HCT116 (cell line): ENCODE data around the gene ZNF532. TPM values are rescaled to one million over a fixed set of nuclear protein-coding genes. Genes with fewer than 3 reads are reported as not detected.
"Not testable (repeated sequence)": the region's sequence is repeated elsewhere in the genome, so short reads cannot be mapped to it uniquely, and the experiment has no call there.

Experiments
- ATAC-seq: fragments of 200-7000 bp; cut with Tn5 transposase; 2 replicates; pipeline ENCODE4 v1.9.1; 2020; ENCODE audit warnings: mild to moderate bottlenecking, moderate library complexity
- BruUV-seq: library from RNA; stranded (reverse); fragments of 400-500 nt; replicated peaks from 2 replicates; lab custom pipeline; 2021; lab: Mats Ljungman, UMichigan
- CTCF ChIA-PET: fragments of 300-600 bp; sonication (Branson Sonifier 250); formaldehyde crosslinking; loops from one replicate; lab custom pipeline; 2021; ENCODE audit warnings: antibody characterized with exemption; lab: Charles Lee
- POLR2A ChIA-PET: fragments of 300-600, 350-600 bp; sonication (Branson Sonifier 250); formaldehyde crosslinking; loops from one replicate; lab custom pipeline; 2021; ENCODE audit warnings: antibody characterized with exemption; lab: Charles Lee
- RAD21 ChIA-PET, 2 experiments: fragments of 300-600 bp; sonication (Branson Sonifier 250); formaldehyde crosslinking; loops; one replicate each; lab custom pipeline; 2023; ENCODE audit warnings: low total read pairs in 2 of 2; ENCODE audit not compliant: uncharacterized antibody in 2 of 2, unreplicated experiment in 2 of 2, low non-redundant PET in 1 of 2; lab: Charles Lee
- DNase-seq: peaks from one replicate; pipeline ENCODE4 v3.0.0-alpha.2; 2010; ENCODE audit warnings: low read depth, low spot score
- H2AFZ ChIP-seq: fragments of 200-600 bp; shearing (Covaris generic), sonication (generic); 2 replicates; pipeline ENCODE4 v1.6.1; 2017; ENCODE audit warnings: low read depth, mixed run types, mixed read lengths, antibody characterized with exemption, low read length; ENCODE audit not compliant: poor library complexity, severe bottlenecking
- H3K27ac ChIP-seq: 2 replicates; pipeline ENCODE4 v1.5.1; 2012; ENCODE audit warnings: low read depth, low read length
- H3K27me3 ChIP-seq: fragments of 200-600 bp; sonication (generic); 2 replicates; pipeline ENCODE4 v1.6.1; 2016; ENCODE audit warnings: mixed run types, low read length, mixed read lengths; ENCODE audit not compliant: insufficient read depth
- H3K36me3 ChIP-seq, 2 experiments: fragments of 200-500 bp in 1 of 2; fragments of 200-600 bp in 1 of 2; sonication (Bioruptor generic) in 1 of 2; sonication (generic) in 1 of 2; 2 replicates each; pipeline versions ENCODE4 v1.5.1 to v1.6.1; 2014 to 2016; ENCODE audit warnings: low read length in 2 of 2, inconsistent platforms in 1 of 2, mixed read lengths in 1 of 2, mixed run types in 1 of 2; ENCODE audit not compliant: insufficient read depth in 2 of 2, control insufficient read depth in 1 of 2
- H3K4me1 ChIP-seq, 2 experiments: fragments of 200-600 bp in 1 of 2; sonication (generic) in 1 of 2; 2 replicates each; pipeline versions ENCODE4 v1.5.1 to v1.6.1; 2012 to 2017; ENCODE audit warnings: low read length in 2 of 2, inconsistent platforms in 1 of 2, mild to moderate bottlenecking in 1 of 2, mixed read lengths in 1 of 2, mixed run types in 1 of 2, moderate library complexity in 1 of 2; ENCODE audit not compliant: insufficient read depth in 2 of 2, control insufficient read depth in 1 of 2
- H3K4me2 ChIP-seq: fragments of 200-600 bp; sonication (generic); 2 replicates; pipeline ENCODE4 v1.6.1; 2017; ENCODE audit warnings: mixed run types, low read length, mixed read lengths
- H3K4me3 ChIP-seq, 2 experiments: fragments of 200-600 bp in 1 of 2; sonication (generic) in 1 of 2; replicated peaks in 1 of 2; 2 replicates each; pipeline ENCODE4 v1.5.1; 2011 to 2016; ENCODE audit warnings: low read length in 2 of 2, control low read depth in 1 of 2, low read depth in 1 of 2, mild to moderate bottlenecking in 1 of 2, mixed read lengths in 1 of 2, mixed run types in 1 of 2
- H3K79me2 ChIP-seq: fragments of 200-600 bp; sonication (generic); 2 replicates; pipeline ENCODE4 v1.6.1; 2017; ENCODE audit warnings: mild to moderate bottlenecking, mixed run types, low read length, moderate library complexity, mixed read lengths; ENCODE audit not compliant: insufficient read depth
- H3K9ac ChIP-seq: fragments of 200-600 bp; sonication (generic); 2 replicates; pipeline ENCODE4 v1.6.1; 2016; ENCODE audit warnings: low read length, mixed read lengths
- H3K9me2 ChIP-seq: fragments of 200-600 bp; sonication (generic), shearing (Covaris generic); 2 replicates; pipeline ENCODE4 v1.6.1; 2017; ENCODE audit warnings: mixed run types, mild to moderate bottlenecking, moderate library complexity; ENCODE audit not compliant: insufficient read depth
- H3K9me3 ChIP-seq, 2 experiments: fragments of 200-500 bp in 1 of 2; fragments of 200-600 bp in 1 of 2; sonication (Bioruptor generic) in 1 of 2; sonication (generic) in 1 of 2; 2 replicates each; pipeline ENCODE4 v1.6.1; 2014 to 2017; ENCODE audit warnings: low read length in 2 of 2, mixed read lengths in 2 of 2, inconsistent platforms in 1 of 2, low read depth in 1 of 2, mild to moderate bottlenecking in 1 of 2, mixed run types in 1 of 2, moderate library complexity in 1 of 2; ENCODE audit not compliant: control insufficient read depth in 1 of 2, insufficient read depth in 1 of 2
- H4K20me1 ChIP-seq: fragments of 200-600 bp; sonication (generic), shearing (Covaris generic); 2 replicates; pipeline ENCODE4 v1.6.1; 2017; ENCODE audit warnings: mixed run types, mild to moderate bottlenecking, moderate library complexity; ENCODE audit not compliant: insufficient read depth
- ATF3 ChIP-seq: IDR thresholded peaks from 2 replicates; pipeline ENCODE4 v1.6.1; 2012
- CBX3 ChIP-seq: IDR thresholded peaks from 2 replicates; pipeline ENCODE4 v1.6.1; 2012; ENCODE audit warnings: low read depth
- CEBPB ChIP-seq: IDR thresholded peaks from 2 replicates; pipeline ENCODE4 v1.6.1; 2012; ENCODE audit warnings: low read depth
- EGR1 ChIP-seq: IDR thresholded peaks from 2 replicates; pipeline ENCODE4 v1.6.1; 2012; ENCODE audit warnings: low read depth
- ELF1 ChIP-seq: IDR thresholded peaks from 2 replicates; pipeline ENCODE4 v1.6.1; 2012; ENCODE audit warnings: low read depth, borderline replicate concordance
- EZH2 ChIP-seq: fragments of 200-600 bp; sonication (generic); IDR thresholded peaks from 2 replicates; pipeline ENCODE4 v1.6.1; 2017; ENCODE audit warnings: antibody characterized with exemption, mixed run types
- FOSL1 ChIP-seq: IDR thresholded peaks from 2 replicates; pipeline ENCODE4 v1.6.1; 2012; ENCODE audit warnings: low read depth
- JUND ChIP-seq: IDR thresholded peaks from 2 replicates; pipeline ENCODE4 v1.6.1; 2012
- POLR2A ChIP-seq: IDR thresholded peaks from 2 replicates; pipeline ENCODE4 v1.7.0; 2011; ENCODE audit warnings: borderline replicate concordance; ENCODE audit not compliant: insufficient read depth, insufficient read length; ENCODE audit errors: extremely low read depth
- POLR2AphosphoS5 ChIP-seq: IDR thresholded peaks from 2 replicates; pipeline ENCODE4 v1.6.1; 2011; ENCODE audit warnings: mild to moderate bottlenecking, low read depth, low read length, moderate library complexity
- RAD21 ChIP-seq: IDR thresholded peaks from 2 replicates; pipeline ENCODE4 v1.6.1; 2012; ENCODE audit warnings: low read depth, mild to moderate bottlenecking
- REST ChIP-seq: IDR thresholded peaks from 2 replicates; pipeline ENCODE4 v1.6.1; 2012; ENCODE audit warnings: low read depth
- SIN3A ChIP-seq: IDR thresholded peaks from 2 replicates; pipeline ENCODE4 v1.6.1; 2012; ENCODE audit warnings: low read depth
- SP1 ChIP-seq: IDR thresholded peaks from 2 replicates; pipeline ENCODE4 v1.6.1; 2012; ENCODE audit warnings: low read depth
- SRF ChIP-seq: IDR thresholded peaks from 2 replicates; pipeline ENCODE4 v1.6.1; 2012; ENCODE audit warnings: low read depth
- YY1 ChIP-seq: IDR thresholded peaks from 2 replicates; pipeline ENCODE4 v1.6.1; 2011; ENCODE audit warnings: low read length, low read depth, moderate library complexity, mild to moderate bottlenecking; ENCODE audit not compliant: insufficient replicate concordance; ENCODE audit errors: extremely low read depth
- ZFX ChIP-seq: fragments of 450-650 bp; IDR thresholded peaks from 2 replicates; pipeline ENCODE4 v1.6.1; 2017
- ZNF274 ChIP-seq: fragments of 200-500 bp; sonication (Bioruptor generic); IDR thresholded peaks from 2 replicates; pipeline ENCODE4 v1.6.1; 2014; ENCODE audit warnings: mild to moderate bottlenecking, low read depth, low read length, inconsistent platforms
- intact Hi-C: fragments of 100-400 bp; cut with micrococcal nuclease; formaldehyde crosslinking; loops from 2 replicates; pipeline ENCODE4 v1.10.0; 2022
- total RNA-seq: library from RNA; stranded (reverse); gene quantifications from one replicate; pipeline ENCODE4 v1.2.1, GENCODE V29; 2021; ENCODE audit not compliant: unreplicated experiment

ZNF532 gene
- total RNA-seq, 1 experiment from 2014 or later, result 11.6 TPM

DNA sequence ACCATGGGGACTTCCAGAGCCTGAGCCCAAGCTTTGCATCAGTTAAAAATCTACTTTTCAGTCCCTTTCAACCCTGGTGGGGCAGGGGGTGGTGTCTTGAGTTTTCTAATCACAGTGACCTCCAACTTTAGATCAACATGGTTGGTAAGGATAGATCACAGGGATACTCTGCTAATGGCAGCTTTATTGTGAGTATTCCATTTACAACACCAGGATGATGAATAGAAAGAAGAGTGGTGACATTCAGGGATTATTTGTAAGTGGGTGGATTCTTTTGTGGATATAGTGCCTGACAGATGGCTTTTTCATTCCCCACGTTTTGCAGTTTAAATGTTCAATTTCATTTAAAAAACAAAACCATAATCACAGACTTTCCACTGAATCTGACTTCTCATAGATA is 51.3 kb downstream of the ZNF532 start:
- intact Hi-C loops, result no loop called here

DNA sequence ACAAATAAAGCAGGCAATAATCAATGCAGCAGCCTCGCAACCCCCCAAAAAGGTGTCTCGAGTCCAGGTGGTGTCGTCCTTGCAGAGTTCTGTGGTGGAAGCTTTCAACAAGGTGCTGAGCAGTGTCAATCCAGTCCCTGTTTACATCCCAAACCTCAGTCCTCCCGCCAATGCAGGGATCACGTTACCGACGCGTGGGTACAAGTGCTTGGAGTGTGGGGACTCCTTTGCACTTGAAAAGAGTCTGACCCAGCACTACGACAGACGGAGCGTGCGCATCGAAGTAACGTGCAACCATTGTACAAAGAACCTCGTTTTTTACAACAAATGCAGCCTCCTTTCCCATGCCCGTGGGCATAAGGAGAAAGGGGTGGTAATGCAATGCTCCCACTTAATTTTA is 55.3 kb downstream of the ZNF532 start:
- intact Hi-C loops, ATAC-seq, H3K9ac ChIP-seq, BruUV-seq, H4K20me1 ChIP-seq, H3K9me2 ChIP-seq, CTCF ChIA-PET, H3K4me3 ChIP-seq, POLR2A ChIA-PET, DNase-seq, H3K36me3 ChIP-seq, H3K79me2 ChIP-seq, H2AFZ ChIP-seq, H3K4me1 ChIP-seq, H3K27me3 ChIP-seq, H3K27ac ChIP-seq, H3K9me3 ChIP-seq, H3K4me2 ChIP-seq, RAD21 ChIA-PET: not testable (repeated sequence)

More for the DNA sequence above, 51.3 kb downstream of the ZNF532 start:
- DNase-seq, result no peak
- no peaks in the 10 kb centered on the region for H3K4me1 ChIP-seq
- H3K79me2 ChIP-seq, result no peaks in the 10 kb centered on the region
- no peaks in the 10 kb centered on the region for H3K9me2 ChIP-seq
- H3K4me2 ChIP-seq, result no peak overlapping the region
- no peak overlapping the region for H2AFZ ChIP-seq
- TF ChIP-seq JUND (no peak), ZFX (no peak), RAD21 (no peak), EGR1 (no peak), ATF3 (no peak), FOSL1 (no peak), EZH2 (no peak), CBX3 (no peak), ELF1 (no peak), REST (no peak), POLR2A (no peak), ZNF274 (no peak), YY1 (no peak), CEBPB (no peak), SIN3A (no peak), POLR2AphosphoS5 (no peak), SRF (no peak), SP1 (no peak)
- no peak for ATAC-seq
- BruUV-seq, result no TSS peak
- H3K9me3 ChIP-seq, result no peaks in the 10 kb centered on the region
- 0 out of 4 replicates have a peak, but pooled peaks cover 0 to 2% of the 10 kb centered on the region in 2 experiments for H3K36me3 ChIP-seq
- no peak overlapping the region for H3K27ac ChIP-seq
- no peaks in the 10 kb centered on the region for H3K27me3 ChIP-seq
- H4K20me1 ChIP-seq, result no peaks in the 10 kb centered on the region
- RAD21 ChIA-PET, result no interaction called here
- POLR2A ChIA-PET, result no interaction called here
- no peak overlapping the region for H3K9ac ChIP-seq
- CTCF ChIA-PET, result no interaction called here
- H3K4me3 ChIP-seq, result no peak overlapping the region
